H4 (cell line): ENCODE results near the gene TLCD2. TPM values are rescaled to one million over a fixed set of nuclear protein-coding genes. Genes with fewer than 3 reads are reported as not detected.
"Not testable (repeated sequence)": the region's sequence is repeated elsewhere in the genome, so short reads cannot be mapped to it uniquely, and the experiment has no call there.

Source experiments
- DNase-seq: peaks from one replicate; pipeline ENCODE4 v3.0.0-alpha.2; 2015; ENCODE audit warnings: low spot score
- total RNA-seq: library from RNA; depleted of rRNA; stranded (reverse); fragments of >200 nt; shearing (Covaris generic); gene quantifications from 2 replicates; pipeline ENCODE4 v1.2.3, GENCODE V29; 2014; rRNA removed

Gene TLCD2
- 1.2 and 1.4 TPM in 2 replicates for total RNA-seq

GRCh38 chr17:1709971-1710806, at the start of gene TLCD2:
TSS of gene TLCD2 (minus strand) at chr17:1710377. CDS start at chr17:1710242, 135 bp downstream.
- DNase-seq = peak; percentile 58

- no peak for DNase-seq
Observed at GRCh38 chr17:1759529-1759928, 49.4 kb upstream of the TLCD2 start.

DNA sequence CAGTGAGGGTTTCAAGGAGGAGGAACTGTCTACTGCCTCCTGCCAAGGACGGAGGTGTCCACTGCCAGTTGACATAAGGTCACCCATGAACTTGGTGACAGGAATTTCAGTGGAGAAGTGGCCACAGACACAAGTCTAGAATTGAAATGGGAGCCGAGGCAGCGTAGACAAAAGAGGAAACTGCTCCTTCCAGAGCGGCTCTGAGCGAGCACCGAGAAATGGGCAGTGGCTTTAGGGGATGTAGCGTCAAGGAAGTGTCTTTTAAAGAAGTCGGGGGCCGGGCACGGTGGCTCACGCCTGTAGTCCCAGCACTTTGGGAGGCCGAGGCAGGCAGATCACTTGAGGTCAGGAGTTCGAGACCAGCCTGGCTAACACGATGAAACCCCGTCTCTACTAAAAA, 48.6 kb upstream of the TLCD2 start:
- no peak for DNase-seq

GRCh38 chr17:1755827-1756262, 45.7 kb upstream of the TLCD2 start:
- DNase-seq = no peak

DNA sequence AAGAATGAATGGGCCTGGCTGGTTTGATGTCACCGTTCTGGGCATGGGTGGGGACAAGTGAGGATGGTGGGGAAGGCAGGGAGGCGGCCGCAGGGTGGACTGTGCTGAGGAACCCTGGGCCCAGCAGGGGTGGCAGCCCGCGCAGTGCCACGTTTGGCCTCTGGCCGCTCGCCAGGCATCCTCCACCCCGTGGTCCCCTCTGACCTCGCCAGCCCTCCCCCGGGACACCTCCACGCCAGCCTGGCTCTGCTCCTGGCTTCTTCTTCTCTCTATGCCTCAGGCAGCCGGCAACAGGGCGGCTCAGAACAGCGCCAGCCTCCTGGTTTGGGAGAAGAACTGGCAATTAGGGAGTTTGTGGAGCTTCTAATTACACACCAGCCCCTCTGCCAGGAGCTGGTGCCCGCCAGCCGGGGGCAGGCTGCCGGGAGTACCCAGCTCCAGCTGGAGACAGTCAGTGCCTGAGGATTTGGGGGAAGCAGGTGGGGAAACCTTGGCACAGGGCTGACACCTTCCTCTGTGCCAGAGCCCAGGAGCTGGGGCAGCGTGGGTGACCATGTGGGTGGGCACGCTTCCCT, 45.2 kb upstream of the TLCD2 start:
- no peak for DNase-seq

- DNase-seq = no peak
Observed at GRCh38 chr17:1754430-1755112, 44.4 kb upstream of the TLCD2 start.

- no peak for DNase-seq
Observed at GRCh38 chr17:1753767-1754429, 43.7 kb upstream of the TLCD2 start.

DNA sequence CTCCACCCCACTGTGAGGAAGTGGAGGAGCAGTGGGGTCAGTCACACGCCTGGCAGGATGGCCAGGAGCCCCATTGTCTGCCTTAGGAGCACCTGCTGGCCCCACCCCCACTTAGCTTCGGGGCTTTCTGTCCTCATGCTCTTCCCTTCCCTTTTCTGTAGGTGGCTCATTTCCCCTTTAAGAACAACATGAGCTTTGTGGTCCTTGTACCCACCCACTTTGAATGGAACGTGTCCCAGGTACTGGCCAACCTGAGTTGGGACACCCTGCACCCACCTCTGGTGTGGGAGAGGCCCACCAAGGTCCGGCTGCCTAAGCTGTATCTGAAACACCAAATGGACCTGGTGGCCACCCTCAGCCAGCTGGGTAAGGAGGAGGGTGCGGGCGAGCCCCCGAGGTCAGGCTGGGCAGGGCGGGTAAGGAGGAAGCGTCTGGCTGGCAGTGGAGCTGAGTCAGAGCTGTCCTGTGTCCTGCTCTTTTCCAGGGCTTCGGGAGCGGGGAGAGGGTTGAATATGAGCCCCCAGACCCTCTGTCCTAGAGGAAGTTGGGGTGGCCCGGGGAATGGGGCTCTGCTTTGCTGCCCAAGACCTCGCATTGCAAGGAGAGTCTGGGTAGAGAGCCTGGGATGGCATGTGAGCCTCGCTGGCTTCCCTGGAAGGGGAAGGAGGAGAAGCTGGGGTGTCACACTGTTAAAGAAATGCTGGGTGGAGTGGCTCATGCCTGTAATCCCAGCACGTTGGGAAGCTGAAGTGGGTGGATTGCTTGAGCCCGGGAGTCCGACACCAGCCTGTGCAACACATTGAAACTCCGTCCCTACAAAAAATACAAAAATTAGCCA, 42.5 kb upstream of the TLCD2 start:
- no peak for DNase-seq

DNA sequence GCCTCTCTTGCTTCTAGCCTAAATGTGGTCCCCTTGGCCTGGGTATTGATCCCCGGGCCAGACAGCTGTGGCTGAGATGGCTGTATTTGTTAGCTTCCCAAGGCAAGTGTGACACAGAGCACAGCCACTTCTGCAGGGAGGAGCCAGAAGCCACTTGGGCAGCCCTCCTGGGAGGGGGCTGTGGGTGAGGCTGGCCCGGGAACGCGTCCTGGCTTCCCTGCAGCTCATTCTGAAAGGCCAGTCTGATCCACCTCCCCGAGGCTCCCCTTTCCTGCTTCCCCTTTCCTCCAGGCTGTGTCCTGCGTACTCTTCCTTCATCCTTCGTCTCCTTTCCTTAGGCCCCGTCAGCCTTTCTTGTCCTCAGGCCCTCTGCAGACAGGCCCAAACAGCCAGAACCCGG, 40.5 kb upstream of the TLCD2 start:
- no peak for DNase-seq

DNA sequence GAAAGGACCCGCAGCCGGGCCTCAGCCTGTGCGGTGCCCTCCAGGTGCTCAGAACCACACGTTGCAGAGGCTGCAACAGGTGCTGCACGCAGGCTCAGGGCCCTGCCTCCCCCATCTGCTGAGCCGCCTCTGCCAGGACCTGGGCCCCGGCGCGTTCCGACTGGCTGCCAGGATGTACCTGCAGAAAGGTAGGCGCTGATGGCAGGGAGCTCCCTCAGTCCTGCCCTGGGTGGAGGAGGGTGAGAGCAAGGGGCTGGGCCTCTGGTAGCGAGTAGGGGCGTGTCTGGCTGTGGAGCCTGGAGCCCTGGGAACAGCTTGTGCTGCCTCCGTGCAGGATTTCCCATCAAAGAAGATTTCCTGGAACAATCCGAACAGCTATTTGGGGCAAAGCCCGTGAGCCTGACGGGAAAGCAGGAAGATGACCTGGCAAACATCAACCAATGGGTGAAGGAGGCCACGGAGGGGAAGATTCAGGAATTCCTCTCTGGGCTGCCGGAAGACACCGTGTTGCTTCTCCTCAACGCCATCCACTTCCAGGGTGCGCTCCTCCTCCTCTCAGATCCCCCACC, 36.9 kb upstream of the TLCD2 start:
- DNase-seq = no peak

DNA sequence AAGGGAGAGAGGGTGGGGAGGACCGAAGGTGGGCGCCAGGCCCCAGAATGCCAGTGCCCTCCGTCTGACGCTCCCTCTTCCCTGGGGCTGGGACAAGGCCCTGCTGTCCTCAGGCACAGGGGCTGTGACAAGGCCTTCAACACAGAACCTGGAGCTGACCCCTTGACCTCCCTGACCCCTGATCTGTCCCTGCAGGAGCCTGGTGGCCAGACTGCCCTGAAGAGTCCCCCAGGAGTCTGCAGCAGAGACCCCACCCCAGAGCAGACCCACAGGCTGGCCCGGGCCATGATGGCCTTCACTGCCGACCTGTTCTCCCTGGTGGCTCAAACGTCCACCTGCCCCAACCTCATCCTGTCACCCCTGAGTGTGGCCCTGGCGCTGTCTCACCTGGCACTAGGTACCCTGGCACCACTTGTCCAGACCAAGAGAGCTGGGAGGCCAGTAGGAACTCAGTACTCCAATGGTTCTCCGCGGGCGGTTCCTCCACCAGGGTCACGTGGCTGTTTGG, 35.4 kb upstream of the TLCD2 start:
- no peak for DNase-seq

GRCh38 chr17:1744551-1745512, 34.7 kb upstream of the TLCD2 start:
- DNase-seq = no peak

- DNase-seq = no peak
Observed at GRCh38 chr17:1743088-1743439, 32.9 kb upstream of the TLCD2 start.

- no peak for DNase-seq
Observed at GRCh38 chr17:1742371-1743087, 32.4 kb upstream of the TLCD2 start, which contains the start of gene SERPINF2. TSS of gene SERPINF2 (plus strand) at chr17:1742871. CDS start at chr17:1744996, 2,125 bp downstream.

GRCh38 chr17:1741899-1742298, 31.7 kb upstream of the TLCD2 start:
- not testable (repeated sequence) for DNase-seq

GRCh38 chr17:1737531-1738291, 27.5 kb upstream of the TLCD2 start:
- no peak for DNase-seq

- no peak for DNase-seq
Observed at GRCh38 chr17:1736348-1737281, 26.4 kb upstream of the TLCD2 start.
